A549 (cell line): ENCODE measurements around the gene BASP1.
A peak's percentile ranks its signal among the peaks of the same experiment; 100 is the strongest.

Source experiments
- CHD2 ChIP-seq: fragments of 150-350 bp; IDR thresholded peaks from 2 replicates; pipeline ENCODE4 v1.6.1; 2014; ENCODE audit warnings: low read length; ENCODE audit not compliant: partially characterized antibody
- EP300 ChIP-seq, 2 experiments: fragments of >200 bp; sonication (Bioruptor Twin); formaldehyde crosslinking; IDR thresholded peaks; 2 replicates in 1 of 2; 3 replicates in 1 of 2; pipeline ENCODE4 v1.6.1; 2016 to 2017
- KDM1A ChIP-seq: fragments of 200-600 bp; sonication (generic); IDR thresholded peaks from 2 replicates; pipeline ENCODE4 v1.6.1; 2016; ENCODE audit warnings: low read depth, mild to moderate bottlenecking
- MYC ChIP-seq: IDR thresholded peaks from 2 replicates; pipeline ENCODE4 v1.6.1; 2012; ENCODE audit warnings: mild to moderate bottlenecking, inconsistent platforms, low read length, improper control_type of control experiment, borderline replicate concordance
- POLR2A ChIP-seq: IDR thresholded peaks from 2 replicates; pipeline ENCODE4 v1.6.1; 2012; ENCODE audit warnings: mild to moderate bottlenecking, low read length
- RARB ChIP-seq: fragments of 250-450 bp; sonication (Bioruptor Pico); IDR thresholded peaks from 2 replicates; pipeline ENCODE4 v1.8.0; 2021; ENCODE audit warnings: mild to moderate bottlenecking, moderate library complexity
- RNF2 ChIP-seq: fragments of 200-600 bp; sonication (generic); IDR thresholded peaks from 2 replicates; pipeline ENCODE4 v1.6.1; 2016; ENCODE audit warnings: low read depth, mild to moderate bottlenecking, antibody characterized with exemption, moderate library complexity, borderline replicate concordance
- ZFP36 ChIP-seq: fragments of 450-650 bp; IDR thresholded peaks from 2 replicates; pipeline ENCODE4 v1.6.1; 2014; ENCODE audit warnings: borderline replicate concordance; ENCODE audit not compliant: partially characterized antibody
- TF ChIP-seq, protein P1 (sequence below): fragments of >200 bp; sonication (Bioruptor Twin); formaldehyde crosslinking; IDR thresholded peaks from 3 replicates; pipeline ENCODE4 v1.5.1; 2016
- TF ChIP-seq, protein P2 (sequence below): IDR thresholded peaks from 2 replicates; pipeline ENCODE4 v1.6.1; 2012
- TF ChIP-seq, protein P3 (sequence below): fragments of 150-350 bp; IDR thresholded peaks from 2 replicates; pipeline ENCODE4 v1.6.1; 2014; ENCODE audit warnings: low read depth, mild to moderate bottlenecking, low read length

DNA sequence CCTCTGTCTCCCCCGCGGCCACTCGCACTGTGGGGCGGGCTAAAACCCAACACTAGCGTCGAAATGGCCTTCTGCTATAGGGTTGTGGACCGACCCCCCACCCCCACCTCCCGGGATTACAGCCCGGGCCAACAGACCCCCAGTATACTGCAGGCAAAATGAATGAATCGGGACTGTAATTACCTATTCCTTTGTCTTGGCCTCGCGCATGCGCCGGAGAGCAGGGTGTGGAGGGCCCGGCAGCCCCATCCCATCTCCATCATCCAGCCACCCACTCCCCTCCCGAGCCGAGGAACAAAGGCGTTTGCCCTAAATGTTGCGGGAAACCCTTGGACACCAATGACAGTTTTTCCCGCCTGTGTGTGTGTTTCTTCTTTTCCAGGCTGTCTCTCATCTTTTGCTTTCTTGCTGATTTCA is 1.6 kb downstream of the BASP1 start:
- TF ChIP-seq, protein P1, sequence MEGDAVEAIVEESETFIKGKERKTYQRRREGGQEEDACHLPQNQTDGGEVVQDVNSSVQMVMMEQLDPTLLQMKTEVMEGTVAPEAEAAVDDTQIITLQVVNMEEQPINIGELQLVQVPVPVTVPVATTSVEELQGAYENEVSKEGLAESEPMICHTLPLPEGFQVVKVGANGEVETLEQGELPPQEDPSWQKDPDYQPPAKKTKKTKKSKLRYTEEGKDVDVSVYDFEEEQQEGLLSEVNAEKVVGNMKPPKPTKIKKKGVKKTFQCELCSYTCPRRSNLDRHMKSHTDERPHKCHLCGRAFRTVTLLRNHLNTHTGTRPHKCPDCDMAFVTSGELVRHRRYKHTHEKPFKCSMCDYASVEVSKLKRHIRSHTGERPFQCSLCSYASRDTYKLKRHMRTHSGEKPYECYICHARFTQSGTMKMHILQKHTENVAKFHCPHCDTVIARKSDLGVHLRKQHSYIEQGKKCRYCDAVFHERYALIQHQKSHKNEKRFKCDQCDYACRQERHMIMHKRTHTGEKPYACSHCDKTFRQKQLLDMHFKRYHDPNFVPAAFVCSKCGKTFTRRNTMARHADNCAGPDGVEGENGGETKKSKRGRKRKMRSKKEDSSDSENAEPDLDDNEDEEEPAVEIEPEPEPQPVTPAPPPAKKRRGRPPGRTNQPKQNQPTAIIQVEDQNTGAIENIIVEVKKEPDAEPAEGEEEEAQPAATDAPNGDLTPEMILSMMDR = no peak
- TF ChIP-seq POLR2A (no peak), EP300 (IDR thresholded peaks at IDR 0.05) (no peak), CHD2 (no peak), KDM1A (no peak), RNF2 (no peak), RARB (CRISPR knock-in tag) (no peak), MYC (no peak), ZFP36 (no peak)
- TF ChIP-seq, protein P2, sequence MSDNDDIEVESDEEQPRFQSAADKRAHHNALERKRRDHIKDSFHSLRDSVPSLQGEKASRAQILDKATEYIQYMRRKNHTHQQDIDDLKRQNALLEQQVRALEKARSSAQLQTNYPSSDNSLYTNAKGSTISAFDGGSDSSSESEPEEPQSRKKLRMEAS = 0 out of 2 replicates have a peak, but pooled peaks have one; percentile 12
- TF ChIP-seq, protein P3, sequence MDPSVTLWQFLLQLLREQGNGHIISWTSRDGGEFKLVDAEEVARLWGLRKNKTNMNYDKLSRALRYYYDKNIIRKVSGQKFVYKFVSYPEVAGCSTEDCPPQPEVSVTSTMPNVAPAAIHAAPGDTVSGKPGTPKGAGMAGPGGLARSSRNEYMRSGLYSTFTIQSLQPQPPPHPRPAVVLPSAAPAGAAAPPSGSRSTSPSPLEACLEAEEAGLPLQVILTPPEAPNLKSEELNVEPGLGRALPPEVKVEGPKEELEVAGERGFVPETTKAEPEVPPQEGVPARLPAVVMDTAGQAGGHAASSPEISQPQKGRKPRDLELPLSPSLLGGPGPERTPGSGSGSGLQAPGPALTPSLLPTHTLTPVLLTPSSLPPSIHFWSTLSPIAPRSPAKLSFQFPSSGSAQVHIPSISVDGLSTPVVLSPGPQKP = no peak
